ENCODE measurements around the gene CELSR1.

Gene CELSR1

GRCh38 chr22:46551996-46552395 is 14.6 kb upstream of the CELSR1 start:
- no peak for DNase-seq

GRCh38 chr22:46551321-46551720 is 13.9 kb upstream of the CELSR1 start:
- DNase-seq = no peak

GRCh38 chr22:46549971-46550641 is 12.7 kb upstream of the CELSR1 start:
- no peak for DNase-seq

GRCh38 chr22:46549563-46549840 is 12.1 kb upstream of the CELSR1 start:
- no peak for DNase-seq

GRCh38 chr22:46547883-46548244 is 10.4 kb upstream of the CELSR1 start:
- peak; percentile 91 for DNase-seq

GRCh38 chr22:46547179-46547882 is 9.9 kb upstream of the CELSR1 start:
- DNase-seq = no peak

- DNase-seq = no peak
Measured at GRCh38 chr22:46546466-46547178, 9.2 kb upstream of the CELSR1 start.

GRCh38 chr22:46545086-46545792 is 7.8 kb upstream of the CELSR1 start:
- DNase-seq = peak; percentile 80

GRCh38 chr22:46542011-46542985 is 4.9 kb upstream of the CELSR1 start:
- DNase-seq = peak; percentile 74

GRCh38 chr22:46541536-46541935 is 4.1 kb upstream of the CELSR1 start:
- no peak for DNase-seq

GRCh38 chr22:46540874-46541273 is 3.5 kb upstream of the CELSR1 start:
- DNase-seq = no peak

GRCh38 chr22:46539169-46539568 is 1.7 kb upstream of the CELSR1 start:
- no peak for DNase-seq

- DNase-seq = peak; percentile 83
Measured at GRCh38 chr22:46538814-46539160, 1.4 kb upstream of the CELSR1 start.

- DNase-seq = peak; percentile 63
Measured at GRCh38 chr22:46537946-46538813, 760 bp upstream of the CELSR1 start.

GRCh38 chr22:46536537-46537224 is 739 bp downstream of the CELSR1 start:
- DNase-seq = peak; percentile 12

GRCh38 chr22:46535876-46536536 is 1.4 kb downstream of the CELSR1 start:
- no peak for DNase-seq

GRCh38 chr22:46534901-46535630 is 2.4 kb downstream of the CELSR1 start:
- DNase-seq = no peak

GRCh38 chr22:46534177-46534776 is 3.1 kb downstream of the CELSR1 start:
- DNase-seq = no peak
